ENCODE results near the gene RHOD.

DNA sequence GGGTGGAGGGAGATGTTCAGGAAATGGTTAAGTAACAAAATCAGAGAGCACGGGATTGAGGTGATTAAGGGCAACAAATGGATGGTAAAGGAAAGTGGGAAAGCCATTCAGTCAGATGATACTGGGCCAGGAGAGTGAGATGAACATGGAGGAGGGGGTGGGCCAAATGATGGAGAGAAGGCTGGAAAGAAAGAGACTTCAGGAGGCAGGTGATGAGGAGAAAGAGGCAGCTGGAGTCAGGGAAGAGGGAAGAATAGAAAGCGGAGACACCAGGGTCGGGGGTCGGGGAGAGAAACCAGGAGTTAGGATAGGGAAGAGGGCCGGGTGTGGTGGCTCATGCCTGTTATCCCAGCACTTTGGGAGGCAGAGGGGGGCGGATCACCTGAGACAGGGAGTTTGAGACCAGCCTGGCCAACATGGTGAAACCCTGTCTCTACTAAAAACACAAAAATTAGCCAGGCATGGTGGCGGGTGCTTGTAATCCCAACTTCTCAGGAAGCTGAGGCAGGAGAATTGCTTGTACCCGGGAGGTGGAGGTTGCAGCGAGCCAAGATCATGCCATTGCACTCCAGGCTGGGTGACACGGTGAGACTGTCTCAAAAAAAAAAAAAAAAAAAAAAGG is 57.7 kb downstream of the RHOD start:
- TF ChIP-seq, protein P1, sequence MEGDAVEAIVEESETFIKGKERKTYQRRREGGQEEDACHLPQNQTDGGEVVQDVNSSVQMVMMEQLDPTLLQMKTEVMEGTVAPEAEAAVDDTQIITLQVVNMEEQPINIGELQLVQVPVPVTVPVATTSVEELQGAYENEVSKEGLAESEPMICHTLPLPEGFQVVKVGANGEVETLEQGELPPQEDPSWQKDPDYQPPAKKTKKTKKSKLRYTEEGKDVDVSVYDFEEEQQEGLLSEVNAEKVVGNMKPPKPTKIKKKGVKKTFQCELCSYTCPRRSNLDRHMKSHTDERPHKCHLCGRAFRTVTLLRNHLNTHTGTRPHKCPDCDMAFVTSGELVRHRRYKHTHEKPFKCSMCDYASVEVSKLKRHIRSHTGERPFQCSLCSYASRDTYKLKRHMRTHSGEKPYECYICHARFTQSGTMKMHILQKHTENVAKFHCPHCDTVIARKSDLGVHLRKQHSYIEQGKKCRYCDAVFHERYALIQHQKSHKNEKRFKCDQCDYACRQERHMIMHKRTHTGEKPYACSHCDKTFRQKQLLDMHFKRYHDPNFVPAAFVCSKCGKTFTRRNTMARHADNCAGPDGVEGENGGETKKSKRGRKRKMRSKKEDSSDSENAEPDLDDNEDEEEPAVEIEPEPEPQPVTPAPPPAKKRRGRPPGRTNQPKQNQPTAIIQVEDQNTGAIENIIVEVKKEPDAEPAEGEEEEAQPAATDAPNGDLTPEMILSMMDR (optimal IDR thresholded peaks at IDR 0.05 in 1 of 3, IDR thresholded peaks at IDR 0.05 in 1 of 3, conservative IDR thresholded peaks at IDR 0.05 in 1 of 3; ENCODE audit: extremely low read depth in 1 of 3, insufficient read depth in 2 of 3, low read length in 3 of 3) = no peak
- no peak for TF ChIP-seq EZH2 (IDR thresholded peaks at IDR 0.05; ENCODE audit: low read length)

Measured in keratinocyte (primary cell).